ENCODE data around the gene THAP8.

THAP8 gene

GRCh38 chr19:36093687-36094086, 39.6 kb upstream of the THAP8 start:
- H3K4me3 ChIP-seq (replicated peaks in 1 of 2; ENCODE audit: low read depth in 2 of 2, low read length in 2 of 2), result no peak overlapping the region
- TF ChIP-seq, protein P1, sequence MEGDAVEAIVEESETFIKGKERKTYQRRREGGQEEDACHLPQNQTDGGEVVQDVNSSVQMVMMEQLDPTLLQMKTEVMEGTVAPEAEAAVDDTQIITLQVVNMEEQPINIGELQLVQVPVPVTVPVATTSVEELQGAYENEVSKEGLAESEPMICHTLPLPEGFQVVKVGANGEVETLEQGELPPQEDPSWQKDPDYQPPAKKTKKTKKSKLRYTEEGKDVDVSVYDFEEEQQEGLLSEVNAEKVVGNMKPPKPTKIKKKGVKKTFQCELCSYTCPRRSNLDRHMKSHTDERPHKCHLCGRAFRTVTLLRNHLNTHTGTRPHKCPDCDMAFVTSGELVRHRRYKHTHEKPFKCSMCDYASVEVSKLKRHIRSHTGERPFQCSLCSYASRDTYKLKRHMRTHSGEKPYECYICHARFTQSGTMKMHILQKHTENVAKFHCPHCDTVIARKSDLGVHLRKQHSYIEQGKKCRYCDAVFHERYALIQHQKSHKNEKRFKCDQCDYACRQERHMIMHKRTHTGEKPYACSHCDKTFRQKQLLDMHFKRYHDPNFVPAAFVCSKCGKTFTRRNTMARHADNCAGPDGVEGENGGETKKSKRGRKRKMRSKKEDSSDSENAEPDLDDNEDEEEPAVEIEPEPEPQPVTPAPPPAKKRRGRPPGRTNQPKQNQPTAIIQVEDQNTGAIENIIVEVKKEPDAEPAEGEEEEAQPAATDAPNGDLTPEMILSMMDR (IDR thresholded peaks at IDR 0.05; ENCODE audit: low read depth, low read length), result no peak

DNA sequence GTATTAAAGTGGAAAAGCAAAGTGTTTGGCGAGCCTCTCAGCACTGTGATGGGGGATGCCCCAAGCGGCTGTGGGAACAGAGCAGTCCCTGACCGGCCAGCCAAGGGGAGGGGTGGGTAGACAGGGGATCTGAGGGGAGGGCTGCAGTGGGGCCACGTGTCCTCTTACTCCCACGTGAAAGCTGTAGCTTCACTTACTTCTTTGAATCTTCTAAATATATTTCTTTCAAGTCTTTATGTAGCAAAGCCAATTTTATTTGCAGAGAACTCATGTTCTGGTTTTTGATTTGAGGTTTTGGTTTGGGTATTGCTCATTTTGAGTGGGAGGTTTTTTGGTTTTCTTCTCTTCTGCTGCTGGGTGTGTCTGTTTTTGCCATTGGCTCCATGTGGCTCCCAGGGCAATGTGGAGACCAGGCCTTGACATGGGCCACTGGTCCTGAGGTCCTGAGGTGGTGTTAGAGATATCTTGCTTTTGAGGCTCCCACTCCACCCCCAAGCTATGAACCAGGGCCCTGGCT, 39.1 kb upstream of the THAP8 start:
- DNase-seq (ENCODE audit: low read depth in 2 of 2), result no peak
- no peak overlapping the region for H3K4me3 ChIP-seq (replicated peaks in 1 of 2; ENCODE audit: low read depth in 2 of 2, low read length in 2 of 2)
- TF ChIP-seq, protein P1 (IDR thresholded peaks at IDR 0.05; ENCODE audit: low read depth, low read length), result no peak

More at GRCh38 chr19:36093687-36094086, 39.6 kb upstream of the THAP8 start:
- peak in 1 of 2 donors; percentile 26 for DNase-seq (ENCODE audit: low read depth in 2 of 2)

- H3K4me3 ChIP-seq (replicated peaks in 1 of 2; ENCODE audit: low read depth in 2 of 2, low read length in 2 of 2), result no peak overlapping the region
- TF ChIP-seq, protein P1 (IDR thresholded peaks at IDR 0.05; ENCODE audit: low read depth, low read length), result no peak
- no peak for DNase-seq (ENCODE audit: low read depth in 2 of 2)
Measured at GRCh38 chr19:36092566-36092965, 38.5 kb upstream of the THAP8 start.

GRCh38 chr19:36090910-36091695, 37.0 kb upstream of the THAP8 start:
- no peak overlapping the region for H3K4me3 ChIP-seq (replicated peaks in 1 of 2; ENCODE audit: low read depth in 2 of 2, low read length in 2 of 2)
- no peak for DNase-seq (ENCODE audit: low read depth in 2 of 2)
- TF ChIP-seq, protein P1 (IDR thresholded peaks at IDR 0.05; ENCODE audit: low read depth, low read length), result no peak

DNA sequence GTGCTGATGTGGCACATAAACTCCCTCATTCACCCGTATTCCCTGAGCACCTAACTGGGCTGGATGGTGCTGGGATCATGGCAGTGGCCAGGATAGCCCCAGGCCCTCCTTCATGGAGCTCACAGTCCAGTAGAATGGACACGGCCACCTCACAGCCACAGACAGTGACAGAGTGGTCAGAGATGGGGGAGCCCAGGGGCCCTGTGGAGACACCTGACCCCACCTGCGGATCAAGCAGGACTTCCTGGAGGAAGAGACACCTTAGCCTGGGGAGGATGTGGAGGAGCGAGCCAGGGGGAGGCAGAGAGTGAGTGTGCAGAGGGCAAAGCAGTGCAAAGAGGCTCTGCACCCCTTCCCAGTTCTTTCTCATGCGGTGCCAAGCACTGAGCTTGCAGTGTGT, 35.8 kb upstream of the THAP8 start:
- no peak for DNase-seq (ENCODE audit: low read depth in 2 of 2)
- TF ChIP-seq, protein P1 (IDR thresholded peaks at IDR 0.05; ENCODE audit: low read depth, low read length), result no peak
- H3K4me3 ChIP-seq (replicated peaks in 1 of 2; ENCODE audit: low read depth in 2 of 2, low read length in 2 of 2), result no peak overlapping the region

DNA sequence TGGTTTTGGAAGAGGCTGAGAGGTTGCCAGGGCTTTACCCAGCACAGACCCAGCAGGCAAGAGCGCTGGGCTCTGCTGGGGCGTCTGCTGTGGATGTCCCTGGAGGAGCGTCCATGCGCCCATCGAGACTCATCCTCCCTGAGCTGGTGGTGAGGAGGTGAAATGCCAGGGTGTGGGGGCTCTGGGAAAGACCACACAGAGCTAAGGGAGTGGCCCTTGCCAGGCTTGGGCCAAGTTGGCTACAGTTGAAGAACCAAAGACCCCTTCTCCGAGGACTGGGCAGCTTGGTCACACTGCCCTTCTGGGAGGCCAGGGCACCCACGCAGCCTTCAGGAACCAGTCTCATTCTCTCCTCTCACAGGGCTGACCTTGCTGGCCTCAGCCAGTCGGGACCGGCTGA, 32.2 kb upstream of the THAP8 start:
- TF ChIP-seq, protein P1 (IDR thresholded peaks at IDR 0.05; ENCODE audit: low read depth, low read length), result no peak
- no peak overlapping the region for H3K4me3 ChIP-seq (replicated peaks in 1 of 2; ENCODE audit: low read depth in 2 of 2, low read length in 2 of 2)
- no peak for DNase-seq (ENCODE audit: low read depth in 2 of 2)

Measured in cardiac fibroblast (primary cell).